OCI-LY1 (cell line): Measurements from ENCODE around the gene LEF1.

ENCODE experiments used
- EZH2 ChIP-seq: fragments of 200-600 bp; sonication (generic), shearing (Covaris generic); IDR thresholded peaks from 2 replicates; pipeline ENCODE4 v1.8.0; 2017; ENCODE audit warnings: borderline replicate concordance, mixed run types, mild to moderate bottlenecking, antibody characterized with exemption, low read length, moderate library complexity, mixed read lengths
- TF ChIP-seq, protein P1 (sequence below): fragments of 200-600 bp; sonication (generic), shearing (Covaris generic); IDR thresholded peaks from 2 replicates; pipeline ENCODE4 v1.5.1; 2017; ENCODE audit warnings: mild to moderate bottlenecking, antibody characterized with exemption, low read length, moderate library complexity, mixed read lengths

DNA sequence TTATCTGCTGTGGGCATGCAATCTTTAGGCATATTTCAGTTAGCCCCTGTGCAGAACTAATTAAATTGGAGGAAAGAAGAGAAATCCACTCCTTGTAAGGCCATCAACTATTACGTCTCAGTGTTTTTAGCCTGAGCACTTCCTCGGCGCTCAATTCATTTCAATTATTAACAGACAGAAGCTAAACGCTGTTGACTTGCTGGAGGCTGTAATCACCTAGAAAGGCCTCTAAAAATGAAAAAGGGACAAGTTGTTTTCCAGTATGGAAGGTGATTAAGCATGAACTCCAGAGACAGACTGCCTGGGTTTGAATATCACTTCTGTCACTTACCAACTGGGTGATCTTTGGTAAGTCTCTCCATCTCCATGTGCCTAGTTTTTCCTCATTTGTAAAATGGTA is 59.6 kb downstream of the LEF1 start:
- TF ChIP-seq, protein P1, sequence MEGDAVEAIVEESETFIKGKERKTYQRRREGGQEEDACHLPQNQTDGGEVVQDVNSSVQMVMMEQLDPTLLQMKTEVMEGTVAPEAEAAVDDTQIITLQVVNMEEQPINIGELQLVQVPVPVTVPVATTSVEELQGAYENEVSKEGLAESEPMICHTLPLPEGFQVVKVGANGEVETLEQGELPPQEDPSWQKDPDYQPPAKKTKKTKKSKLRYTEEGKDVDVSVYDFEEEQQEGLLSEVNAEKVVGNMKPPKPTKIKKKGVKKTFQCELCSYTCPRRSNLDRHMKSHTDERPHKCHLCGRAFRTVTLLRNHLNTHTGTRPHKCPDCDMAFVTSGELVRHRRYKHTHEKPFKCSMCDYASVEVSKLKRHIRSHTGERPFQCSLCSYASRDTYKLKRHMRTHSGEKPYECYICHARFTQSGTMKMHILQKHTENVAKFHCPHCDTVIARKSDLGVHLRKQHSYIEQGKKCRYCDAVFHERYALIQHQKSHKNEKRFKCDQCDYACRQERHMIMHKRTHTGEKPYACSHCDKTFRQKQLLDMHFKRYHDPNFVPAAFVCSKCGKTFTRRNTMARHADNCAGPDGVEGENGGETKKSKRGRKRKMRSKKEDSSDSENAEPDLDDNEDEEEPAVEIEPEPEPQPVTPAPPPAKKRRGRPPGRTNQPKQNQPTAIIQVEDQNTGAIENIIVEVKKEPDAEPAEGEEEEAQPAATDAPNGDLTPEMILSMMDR = no peak
- TF ChIP-seq EZH2 = no peak
